K562 (cell line): Measurements from ENCODE around the gene PRKACB. TPM values are rescaled to one million over a fixed set of nuclear protein-coding genes. Genes with fewer than 3 reads are reported as not detected.

Experiments
- ATAC-seq: fragments of 200-7000 bp; cut with Tn5 transposase; 3 replicates; pipeline ENCODE4 v1.9.1; 2020; ENCODE audit warnings: moderate library complexity
- BruUV-seq: library from RNA; stranded (reverse); fragments of 400-500 nt; replicated peaks from 2 replicates; lab custom pipeline; 2021; lab: Mats Ljungman, UMichigan
- CTCF ChIA-PET: fragments of 300-600 bp; formaldehyde crosslinking; extraction: SDS; loops from one replicate; lab custom pipeline; 2021; ENCODE audit warnings: low intra/inter-chr PET ratio; lab: Yijun Ruan, JAX
- POLR2A ChIA-PET: fragments of 300-600, 350-650 bp; sonication (Branson Sonifier 250); formaldehyde crosslinking; extraction: SDS; loops from one replicate; lab custom pipeline; 2021; ENCODE audit warnings: antibody characterized with exemption, inconsistent platforms; lab: Yijun Ruan, JAX
- DNase-seq, 4 experiments: peaks; one replicate each; pipeline versions ENCODE4 v3.0.0 to v3.0.0-alpha.2; 2011 to 2018; ENCODE audit warnings: low spot score in 3 of 4, mixed read lengths in 3 of 4; ENCODE audit errors: extremely low read depth in 1 of 4
- FAIRE-seq: peaks from 2 replicates; lab custom pipeline; 2011; peaks lifted over from hg19 to GRCh38; lab: Jason Lieb, UNC
- H2AFZ ChIP-seq: 2 replicates; pipeline ENCODE4 v1.6.0; 2011; ENCODE audit warnings: low read depth, low read length, control low read depth, inconsistent platforms
- H3K27ac ChIP-seq: fragments of 200-600 bp; 3 replicates; pipeline ENCODE4 v1.8.0; 2011; ENCODE audit warnings: low read depth, mild to moderate bottlenecking, control low read depth, inconsistent platforms, low read length, moderate library complexity, mixed read lengths; ENCODE audit errors: extremely low read depth
- H3K27me3 ChIP-seq, 2 experiments: fragments of 300-600 bp in 1 of 2; 2 replicates in 1 of 2; 3 replicates in 1 of 2; pipeline versions ENCODE4 v1.6.0 to v1.8.0; 2011; ENCODE audit warnings: inconsistent platforms in 2 of 2, low read length in 2 of 2, mild to moderate bottlenecking in 1 of 2, mixed read lengths in 1 of 2, moderate library complexity in 1 of 2; ENCODE audit not compliant: control insufficient read depth in 2 of 2, insufficient read depth in 2 of 2
- H3K36me3 ChIP-seq: fragments of 300-600 bp; 3 replicates; pipeline ENCODE4 v1.8.0; 2011; ENCODE audit warnings: mild to moderate bottlenecking, low read length, inconsistent platforms; ENCODE audit not compliant: control insufficient read depth, insufficient read depth
- H3K4me1 ChIP-seq, 2 experiments: fragments of 200-600 bp in 1 of 2; replicated peaks in 1 of 2; 2 replicates in 1 of 2; 3 replicates in 1 of 2; pipeline versions ENCODE4 v1.5.1 to v1.8.0; 2011; ENCODE audit warnings: inconsistent platforms in 2 of 2, low read length in 2 of 2, mild to moderate bottlenecking in 1 of 2, mixed read lengths in 1 of 2, moderate library complexity in 1 of 2; ENCODE audit not compliant: control insufficient read depth in 2 of 2, insufficient read depth in 2 of 2
- H3K4me2 ChIP-seq: 2 replicates; pipeline ENCODE4 v1.6.1; 2011; ENCODE audit warnings: low read length, control low read depth, inconsistent platforms, mixed read lengths; ENCODE audit not compliant: insufficient read depth
- H3K4me3 ChIP-seq: fragments of 200-600 bp; sonication (generic), shearing (Covaris generic); 2 replicates; pipeline ENCODE4 v1.5.1; 2016; ENCODE audit warnings: control low read depth, inconsistent platforms
- H3K79me2 ChIP-seq: fragments of 200-600 bp; 3 replicates; pipeline ENCODE4 v1.8.0; 2011; ENCODE audit warnings: low read length, inconsistent platforms; ENCODE audit not compliant: control insufficient read depth, insufficient read depth
- H3K9ac ChIP-seq, 2 experiments: 2 replicates each; pipeline versions ENCODE4 v1.6.0 to v1.6.1; 2011; ENCODE audit warnings: low read depth in 2 of 2, low read length in 2 of 2, control low read depth in 1 of 2, inconsistent platforms in 1 of 2, mild to moderate bottlenecking in 1 of 2, mixed read lengths in 1 of 2; ENCODE audit not compliant: insufficient read depth in 1 of 2
- H3K9me1 ChIP-seq: one replicate; pipeline ENCODE4 v1.6.0; 2011; ENCODE audit warnings: inconsistent platforms, mild to moderate bottlenecking, low read length, moderate library complexity; ENCODE audit not compliant: control insufficient read depth, insufficient read depth
- H3K9me3 ChIP-seq: replicated peaks from 2 replicates; pipeline ENCODE4 v1.5.1; 2011; ENCODE audit warnings: low read depth, low read length, inconsistent platforms; ENCODE audit not compliant: control insufficient read depth, insufficient read depth
- H4K20me1 ChIP-seq: replicated peaks from 2 replicates; pipeline ENCODE4 v1.6.1; 2011; ENCODE audit warnings: low read length, inconsistent platforms, mixed read lengths; ENCODE audit not compliant: control insufficient read depth, insufficient read depth
- HSF4 ChIP-seq: fragments of 250-450 bp; sonication (Bioruptor Pico); IDR thresholded peaks from 2 replicates; pipeline ENCODE4 v2.1.2; 2022; ENCODE audit warnings: mild to moderate bottlenecking, moderate library complexity, borderline replicate concordance
- KLF6 ChIP-seq: fragments of 250-450 bp; sonication (Bioruptor Pico); IDR thresholded peaks from 2 replicates; pipeline ENCODE4 v1.4.0; 2020; ENCODE audit warnings: mild to moderate bottlenecking, moderate library complexity, borderline replicate concordance
- NFRKB ChIP-seq: fragments of 450-650 bp; IDR thresholded peaks from 2 replicates; pipeline ENCODE4 v1.6.1; 2016; ENCODE audit warnings: low read depth
- SP1 ChIP-seq: sonication (generic); formaldehyde crosslinking; IDR thresholded peaks from 2 replicates; pipeline ENCODE4 v1.8.1; 2022; ENCODE audit warnings: mild to moderate bottlenecking, missing genetic modification reagents
- ZFP30 ChIP-seq: fragments of 250-450 bp; sonication (Bioruptor Pico); IDR thresholded peaks from 2 replicates; pipeline ENCODE4 v1.8.0; 2022; ENCODE audit warnings: moderate library complexity, mild to moderate bottlenecking, inconsistent platforms, borderline replicate concordance
- ZNF444 ChIP-seq: fragments of 250-450 bp; sonication (Bioruptor Pico); IDR thresholded peaks from 2 replicates; pipeline ENCODE4 v1.4.0; 2020; ENCODE audit warnings: mild to moderate bottlenecking, moderate library complexity
- ZNF445 ChIP-seq: fragments of 250-450 bp; sonication (Bioruptor Pico); IDR thresholded peaks from 2 replicates; pipeline ENCODE4 v1.4.0; 2020; ENCODE audit warnings: low read depth, mild to moderate bottlenecking, moderate library complexity
- ZNF583 ChIP-seq: fragments of 250-450 bp; sonication (Bioruptor Pico); IDR thresholded peaks from 2 replicates; pipeline ENCODE4 v1.4.0; 2020
- in situ Hi-C: fragments of 300-500 bp; cut with MboI; formaldehyde crosslinking; loops from 4 replicates; pipeline ENCODE4 v1.15.0; 2018; ENCODE audit warnings: inconsistent platforms, mixed read lengths
- intact Hi-C: fragments of 100-400 bp; cut with micrococcal nuclease; formaldehyde crosslinking; loops from 2 replicates; pipeline ENCODE4 v1.14.2; 2022
- polyA plus RNA-seq, 8 experiments: library from polyadenylated mRNA; depleted of rRNA in 4 of 8; stranded (reverse) in 5 of 8; unstranded in 3 of 8; fragments of >200 nt; fragmentation: Nextera tagmentation in 2 of 8; fragmentation: Illumina TruSeq in 1 of 8; extraction: Ambion mirVana in 2 of 8; extraction: Trizol in 1 of 8; gene quantifications; 2 replicates each; pipeline versions ENCODE4 v1.2.1 to v1.2.3, GENCODE V29; 2011 to 2014; ENCODE audit warnings: inconsistent platforms in 1 of 8, missing spikeins in 1 of 8
- total RNA-seq, 7 experiments: library from RNA; depleted of rRNA in 6 of 7; stranded (reverse); fragments of >200 nt in 6 of 7; fragmentation: Illumina TruSeq in 2 of 7; extraction: Trizol in 2 of 7; gene quantifications; 2 replicates each; pipeline versions ENCODE4 v1.2.1 to v1.2.3, GENCODE V29; 2011 to 2021; ENCODE audit warnings: low replicate concordance in 1 of 7
- TF ChIP-seq, protein P1 (sequence below): fragments of 250-450 bp; sonication (Bioruptor Pico); IDR thresholded peaks from 2 replicates; pipeline ENCODE4 v1.8.0; 2021; ENCODE audit warnings: moderate library complexity, mild to moderate bottlenecking, inconsistent platforms
- TF ChIP-seq, protein P2 (sequence below), 2 experiments: fragments of 250-450 bp in 1 of 2; fragments of 450-650 bp in 1 of 2; sonication (Bioruptor Pico) in 1 of 2; IDR thresholded peaks; 2 replicates each; pipeline versions ENCODE4 v1.6.1 to v1.8.0; 2016 to 2021; ENCODE audit warnings: mild to moderate bottlenecking in 2 of 2, moderate library complexity in 2 of 2, missing compliant biosample characterization in 1 of 2, missing genetic modification characterization in 1 of 2

Gene PRKACB
- total and polyA plus RNA-seq, 9 of the 15 experiments (the other 6 are each of a cell fraction or from before 2014, with no cell fraction given), result 1.1 to 5.2 (median 2.8) TPM

- Histone ChIP-seq H3K9ac (no peak overlapping the region), H3K27ac (no peak overlapping the region), H4K20me1 (no peaks in the 10 kb centered on the region), H2AFZ (no peak overlapping the region), H3K9me1 (no peaks in the 10 kb centered on the region), H3K4me1 (no peaks in the 10 kb centered on the region), H3K36me3 (no peaks in the 10 kb centered on the region; the same call in 2 of the 3 replicates), H3K4me2 (no peak overlapping the region)
- ATAC-seq, result no peak
- POLR2A ChIA-PET, result no interaction called here
- no peak for DNase-seq
- BruUV-seq, result no TSS peak
- in situ Hi-C loops, result no loop called here
- TF ChIP-seq, protein P1, sequence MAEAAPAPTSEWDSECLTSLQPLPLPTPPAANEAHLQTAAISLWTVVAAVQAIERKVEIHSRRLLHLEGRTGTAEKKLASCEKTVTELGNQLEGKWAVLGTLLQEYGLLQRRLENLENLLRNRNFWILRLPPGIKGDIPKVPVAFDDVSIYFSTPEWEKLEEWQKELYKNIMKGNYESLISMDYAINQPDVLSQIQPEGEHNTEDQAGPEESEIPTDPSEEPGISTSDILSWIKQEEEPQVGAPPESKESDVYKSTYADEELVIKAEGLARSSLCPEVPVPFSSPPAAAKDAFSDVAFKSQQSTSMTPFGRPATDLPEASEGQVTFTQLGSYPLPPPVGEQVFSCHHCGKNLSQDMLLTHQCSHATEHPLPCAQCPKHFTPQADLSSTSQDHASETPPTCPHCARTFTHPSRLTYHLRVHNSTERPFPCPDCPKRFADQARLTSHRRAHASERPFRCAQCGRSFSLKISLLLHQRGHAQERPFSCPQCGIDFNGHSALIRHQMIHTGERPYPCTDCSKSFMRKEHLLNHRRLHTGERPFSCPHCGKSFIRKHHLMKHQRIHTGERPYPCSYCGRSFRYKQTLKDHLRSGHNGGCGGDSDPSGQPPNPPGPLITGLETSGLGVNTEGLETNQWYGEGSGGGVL (CRISPR knock-in tag), result no peak
- TF ChIP-seq NFRKB (no peak), ZFP30 (no peak), SP1 (CRISPR knock-in tag) (no peak), HSF4 (CRISPR knock-in tag) (no peak), ZNF444 (no peak), KLF6 (CRISPR knock-in tag) (no peak), ZNF583 (CRISPR knock-in tag) (no peak), ZNF445 (CRISPR knock-in tag) (no peak)
- TF ChIP-seq, protein P2, sequence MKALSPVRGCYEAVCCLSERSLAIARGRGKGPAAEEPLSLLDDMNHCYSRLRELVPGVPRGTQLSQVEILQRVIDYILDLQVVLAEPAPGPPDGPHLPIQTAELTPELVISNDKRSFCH (CRISPR knock-in tag; IDR thresholded peaks at IDR 0.05), result no peak
- TF ChIP-seq, protein P2 (tag; IDR thresholded peaks at IDR 0.05), result no peak
- TF ChIP-seq, all 486 proteins: peak for 0
- H3K27me3 ChIP-seq, result no peaks in the 10 kb centered on the region
- no peak for FAIRE-seq
- H3K9me3 ChIP-seq, result no peaks in the 10 kb centered on the region
- CTCF ChIA-PET, result no interaction called here
- H3K4me3 ChIP-seq, result no peak overlapping the region
- no peaks in the 10 kb centered on the region for H3K79me2 ChIP-seq
- intact Hi-C loops, result no loop called here
Observed at GRCh38 chr1:84181350-84182005, 37.4 kb downstream of the PRKACB start.
